HepG2 (cell line): ENCODE measurements around the gene YIF1B. TPM values are rescaled to one million over a fixed set of nuclear protein-coding genes. Genes with fewer than 3 reads are reported as not detected.

Experiments
- ATAC-seq: fragments of 200-7000 bp; cut with Tn5 transposase; 3 replicates; pipeline ENCODE4 v1.9.1; 2020; ENCODE audit warnings: mild to moderate bottlenecking, moderate library complexity
- BruUV-seq: library from RNA; stranded (reverse); fragments of 400-500 nt; replicated peaks from 2 replicates; lab custom pipeline; 2021; lab: Mats Ljungman, UMichigan
- CTCF ChIA-PET: fragments of 300-600 bp; formaldehyde crosslinking; extraction: SDS; loops from one replicate; lab custom pipeline; 2021; ENCODE audit warnings: low total read pairs, inconsistent platforms, low intra/inter-chr PET ratio; lab: Yijun Ruan, JAX
- POLR2A ChIA-PET: fragments of 350-600 bp; sonication (Branson Sonifier 250); formaldehyde crosslinking; loops from one replicate; lab custom pipeline; 2020; ENCODE audit warnings: antibody characterized with exemption, inconsistent platforms; lab: Yijun Ruan, JAX
- DNase-seq: peaks from one replicate; pipeline ENCODE4 v3.0.0-alpha.2; 2015; ENCODE audit warnings: low spot score
- FAIRE-seq: peaks from 3 replicates; lab custom pipeline; 2011; peaks lifted over from hg19 to GRCh38; lab: Jason Lieb, UNC
- H2AFZ ChIP-seq: one replicate; pipeline ENCODE4 v1.6.1; 2011; ENCODE audit warnings: low read length, inconsistent platforms
- H3K27ac ChIP-seq: fragments of 300-600 bp; 3 replicates; pipeline ENCODE4 v1.8.0; 2011; ENCODE audit warnings: mixed run types, mild to moderate bottlenecking, mixed read lengths, low read length, inconsistent platforms; ENCODE audit not compliant: insufficient read depth; ENCODE audit errors: extremely low read length
- H3K27me3 ChIP-seq, 2 experiments: fragments of 200-600 bp in 1 of 2; 2 replicates in 1 of 2; 3 replicates in 1 of 2; pipeline versions ENCODE4 v1.6.0 to v1.8.0; 2011; ENCODE audit warnings: low read length in 2 of 2, mild to moderate bottlenecking in 2 of 2, moderate library complexity in 2 of 2, inconsistent platforms in 1 of 2; ENCODE audit not compliant: insufficient read depth in 2 of 2, control insufficient read depth in 1 of 2
- H3K36me3 ChIP-seq, 2 experiments: fragments of 200-600 bp in 1 of 2; replicated peaks in 1 of 2; 2 replicates in 1 of 2; 3 replicates in 1 of 2; pipeline versions ENCODE4 v1.5.1 to v1.8.0; 2011; ENCODE audit warnings: low read length in 2 of 2, inconsistent platforms in 1 of 2; ENCODE audit not compliant: insufficient read depth in 2 of 2, control insufficient read depth in 1 of 2
- H3K4me1 ChIP-seq: 2 replicates; pipeline ENCODE4 v1.5.1; 2012; ENCODE audit warnings: low read length, inconsistent platforms; ENCODE audit not compliant: insufficient read depth
- H3K4me2 ChIP-seq: 2 replicates; pipeline ENCODE4 v1.6.0; 2011; ENCODE audit warnings: low read depth, low read length, inconsistent platforms
- H3K4me3 ChIP-seq, 3 experiments: fragments of 200-600 bp in 1 of 3; sonication (generic), shearing (Covaris generic) in 1 of 3; replicated peaks in 1 of 3; 2 replicates each; pipeline ENCODE4 v1.5.1; 2011 to 2016; ENCODE audit warnings: low read length in 3 of 3, inconsistent platforms in 2 of 3, low read depth in 2 of 3, mild to moderate bottlenecking in 2 of 3, control low read depth in 1 of 3, mixed read lengths in 1 of 3; ENCODE audit not compliant: insufficient read depth in 1 of 3
- H3K79me2 ChIP-seq: one replicate; pipeline ENCODE4 v1.6.1; 2011; ENCODE audit warnings: low read length, inconsistent platforms; ENCODE audit not compliant: insufficient read depth
- H3K9ac ChIP-seq: 2 replicates; pipeline ENCODE4 v1.6.0; 2011; ENCODE audit warnings: mild to moderate bottlenecking, low read depth, low read length, inconsistent platforms; ENCODE audit not compliant: insufficient read depth
- H3K9me3 ChIP-seq: 2 replicates; pipeline ENCODE4 v1.5.1; 2012; ENCODE audit warnings: mild to moderate bottlenecking, low read length
- H4K20me1 ChIP-seq: 2 replicates; pipeline ENCODE4 v1.6.0; 2011; ENCODE audit warnings: inconsistent platforms, mild to moderate bottlenecking, low read length, moderate library complexity; ENCODE audit not compliant: insufficient read depth
- BCL3 ChIP-seq: sonication (generic); formaldehyde crosslinking; IDR thresholded peaks from 2 replicates; pipeline ENCODE4 v1.5.1; 2020; ENCODE audit warnings: mild to moderate bottlenecking, missing genetic modification reagents, moderate library complexity
- CBX1 ChIP-seq: IDR thresholded peaks from one replicate; pipeline ENCODE4 v1.6.1; 2016; ENCODE audit warnings: antibody characterized with exemption, low read depth
- HDAC2 ChIP-seq: sonication (generic); formaldehyde crosslinking; IDR thresholded peaks from 2 replicates; pipeline ENCODE4 v1.4.0; 2020; ENCODE audit warnings: missing genetic modification reagents
- HNRNPUL1 ChIP-seq: fragments of 200-400 bp; formaldehyde crosslinking; IDR thresholded peaks from 2 replicates; pipeline ENCODE4 v1.6.1; 2017; ENCODE audit warnings: low read depth, mild to moderate bottlenecking, low read length, moderate library complexity
- REST ChIP-seq, 2 experiments: IDR thresholded peaks; 2 replicates each; pipeline ENCODE4 v1.6.1; 2011 to 2012; ENCODE audit warnings: low read length in 2 of 2, borderline replicate concordance in 1 of 2, low read depth in 1 of 2, mild to moderate bottlenecking in 1 of 2, moderate library complexity in 1 of 2
- ZNF337 ChIP-seq: sonication (generic); formaldehyde crosslinking; IDR thresholded peaks from 2 replicates; pipeline ENCODE4 v1.5.1; 2020; ENCODE audit warnings: missing genetic modification reagents, low read depth, mild to moderate bottlenecking, borderline replicate concordance
- WGBS: methylation state at CpG from one replicate; pipeline ENCODE4 v1.1.6; 2017; ENCODE audit warnings: low lambda C conversion rate; 5-methylcytosine and 5-hydroxymethylcytosine counted together
- in situ Hi-C: cut with HindIII; loops from 2 replicates; pipeline ENCODE4 v1.10.0; 2017; ENCODE audit warnings: low pct_unique_long_range_greater_than_20kb; ENCODE audit not compliant: extremely low pct_ligation_motif_present
- intact Hi-C: fragments of 100-400 bp; cut with micrococcal nuclease; formaldehyde crosslinking; loops from one replicate; pipeline ENCODE4 v1.10.0; 2022; ENCODE audit not compliant: unreplicated experiment
- polyA plus RNA-seq, 8 experiments: library from polyadenylated mRNA; depleted of rRNA in 3 of 8; stranded (reverse) in 7 of 8; unstranded in 1 of 8; fragments of >200 nt; fragmentation: Illumina TruSeq in 4 of 8; extraction: Trizol in 4 of 8; gene quantifications; 2 replicates each; pipeline versions ENCODE4 v1.2.1 to v1.2.3, GENCODE V29; 2011 to 2016; ENCODE audit warnings: low read depth in 4 of 8, missing spikeins in 1 of 8, mixed read lengths in 1 of 8; ENCODE audit not compliant: insufficient read depth in 1 of 8
- total RNA-seq, 5 experiments: library from RNA; depleted of rRNA; stranded (reverse); fragments of >200 nt; fragmentation: Illumina TruSeq; extraction: Trizol; gene quantifications; 2 replicates each; pipeline ENCODE4 v1.2.3, GENCODE V29; 2016; ENCODE audit warnings: low read depth in 1 of 5

The YIF1B gene
- total and polyA plus RNA-seq, 2 of the 13 experiments (the other 11 are each of a cell fraction or from before 2014, with no cell fraction given) = 41.4 to 85.2 TPM

GRCh38 chr19:38285567-38285966 is 30.2 kb downstream of the YIF1B start:
- no peaks in the 10 kb centered on the region for H3K36me3 ChIP-seq
- no TSS peak for BruUV-seq
- no peak for TF ChIP-seq ZNF337 (CRISPR knock-in tag)
- TF ChIP-seq REST (IDR thresholded peaks at IDR 0.05; ENCODE audit: borderline replicate concordance in 1 of 2, low read depth in 1 of 2, low read length in 2 of 2) = no peak
- no peak for TF ChIP-seq CBX1
- no peak for TF ChIP-seq HNRNPUL1
- no peak for TF ChIP-seq BCL3 (CRISPR knock-in tag)
- no peak for TF ChIP-seq HDAC2 (CRISPR knock-in tag)
- no peak overlapping the region for H3K4me2 ChIP-seq
- H3K9ac ChIP-seq = no peak overlapping the region
- H4K20me1 ChIP-seq = no peaks in the 10 kb centered on the region
- no peak overlapping the region for H2AFZ ChIP-seq
- H3K4me3 ChIP-seq = no peak overlapping the region
- no peaks in the 10 kb centered on the region for H3K9me3 ChIP-seq
- 23% methylated on average over 5 of the region's 5 CpGs for WGBS
- ChIA-PET POLR2A (no interaction called here), CTCF (no interaction called here)
- in situ Hi-C loops = no loop called here
- no peaks in the 10 kb centered on the region for H3K4me1 ChIP-seq
- DNase-seq (no peak), FAIRE-seq (no peak), ATAC-seq (no peak)
- no peaks in the 10 kb centered on the region for H3K79me2 ChIP-seq
- H3K27me3 ChIP-seq = peaks cover 3 to 8% of the 10 kb centered on the region in 2 experiments; a peak in 4 of 5 replicates
- H3K27ac ChIP-seq = no peak overlapping the region
- intact Hi-C loops = no loop called here
